ENCODE data around the gene TNFSF12. TPM values are rescaled to one million over a fixed set of nuclear protein-coding genes. Genes with fewer than 3 reads are reported as not detected.

The TNFSF12 gene, protein sequence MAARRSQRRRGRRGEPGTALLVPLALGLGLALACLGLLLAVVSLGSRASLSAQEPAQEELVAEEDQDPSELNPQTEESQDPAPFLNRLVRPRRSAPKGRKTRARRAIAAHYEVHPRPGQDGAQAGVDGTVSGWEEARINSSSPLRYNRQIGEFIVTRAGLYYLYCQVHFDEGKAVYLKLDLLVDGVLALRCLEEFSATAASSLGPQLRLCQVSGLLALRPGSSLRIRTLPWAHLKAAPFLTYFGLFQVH
- total RNA-seq, result 4.2 and 15.5 TPM in 2 replicates

DNA sequence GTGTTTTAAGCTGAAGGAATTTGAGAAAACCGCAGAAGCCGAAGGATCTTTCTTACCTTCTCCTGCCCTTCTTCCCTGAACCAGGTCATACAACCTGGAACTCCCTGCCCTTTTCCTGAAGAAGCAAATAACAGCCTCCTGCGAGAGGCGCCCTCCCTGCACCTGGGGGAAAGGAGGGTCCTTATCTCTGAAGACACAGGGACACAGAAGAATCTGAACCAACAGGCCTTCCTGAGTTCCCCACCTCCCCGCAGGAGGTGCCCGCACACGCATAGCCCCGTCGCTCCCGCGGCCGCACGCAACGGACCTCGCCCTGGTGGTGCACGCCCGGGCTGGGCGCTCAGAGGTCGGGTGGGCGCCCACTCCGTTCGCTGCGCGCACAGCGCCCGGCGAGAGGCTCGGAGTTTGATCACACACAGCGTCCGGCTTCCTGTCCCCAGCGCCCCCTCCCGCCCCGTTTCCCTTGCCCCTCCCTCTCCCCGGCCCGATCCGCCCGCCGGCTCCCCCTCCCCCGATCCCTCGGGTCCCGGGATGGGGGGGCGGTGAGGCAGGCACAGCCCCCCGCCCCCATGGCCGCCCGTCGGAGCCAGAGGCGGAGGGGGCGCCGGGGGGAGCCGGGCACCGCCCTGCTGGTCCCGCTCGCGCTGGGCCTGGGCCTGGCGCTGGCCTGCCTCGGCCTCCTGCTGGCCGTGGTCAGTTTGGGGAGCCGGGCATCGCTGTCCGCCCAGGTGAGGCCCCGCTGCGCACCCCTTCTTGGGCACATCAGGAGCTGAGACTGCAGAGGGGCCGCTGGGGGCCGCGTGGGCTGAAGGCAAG is at the start of gene TNFSF12:
TSS of gene TNFSF12 (plus strand) at position 474 of the 816 bp plus-strand sequence. CDS start at position 570, 96 bp downstream.
- DNase-seq (ENCODE audit: low read depth), result no peak

DNA sequence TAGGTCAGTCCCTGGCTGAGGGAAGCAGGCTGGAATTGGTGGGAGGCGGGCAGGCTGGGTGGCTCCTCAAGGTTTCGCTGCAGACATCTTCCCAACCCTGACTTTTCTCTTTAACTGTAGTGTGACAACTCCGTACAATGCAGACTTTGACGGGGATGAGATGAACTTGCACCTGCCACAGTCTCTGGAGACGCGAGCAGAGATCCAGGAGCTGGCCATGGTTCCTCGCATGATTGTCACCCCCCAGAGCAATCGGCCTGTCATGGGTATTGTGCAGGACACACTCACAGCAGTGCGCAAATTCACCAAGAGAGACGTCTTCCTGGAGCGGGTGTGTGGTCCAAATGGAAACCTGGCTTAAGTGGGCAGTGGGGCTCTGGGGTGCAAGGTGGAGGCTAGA is 49.7 kb upstream of the TNFSF12 start:
- no peak for DNase-seq (ENCODE audit: low read depth)

DNA sequence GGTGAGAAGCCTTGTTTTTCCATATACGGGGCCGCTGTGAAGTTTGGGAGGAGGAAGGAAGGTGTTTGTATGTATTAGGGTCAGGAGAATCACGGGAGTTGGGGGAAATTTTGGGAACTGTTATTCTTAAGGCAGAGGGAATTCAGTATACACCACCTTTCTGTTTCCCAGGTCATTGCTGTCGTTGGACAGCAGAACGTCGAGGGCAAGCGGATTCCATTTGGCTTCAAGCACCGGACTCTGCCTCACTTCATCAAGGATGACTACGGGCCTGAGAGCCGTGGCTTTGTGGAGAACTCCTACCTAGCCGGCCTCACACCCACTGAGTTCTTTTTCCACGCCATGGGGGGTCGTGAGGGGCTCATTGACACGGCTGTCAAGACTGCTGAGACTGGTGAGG is 47.1 kb upstream of the TNFSF12 start:
- DNase-seq (ENCODE audit: low read depth), result no peak

DNA sequence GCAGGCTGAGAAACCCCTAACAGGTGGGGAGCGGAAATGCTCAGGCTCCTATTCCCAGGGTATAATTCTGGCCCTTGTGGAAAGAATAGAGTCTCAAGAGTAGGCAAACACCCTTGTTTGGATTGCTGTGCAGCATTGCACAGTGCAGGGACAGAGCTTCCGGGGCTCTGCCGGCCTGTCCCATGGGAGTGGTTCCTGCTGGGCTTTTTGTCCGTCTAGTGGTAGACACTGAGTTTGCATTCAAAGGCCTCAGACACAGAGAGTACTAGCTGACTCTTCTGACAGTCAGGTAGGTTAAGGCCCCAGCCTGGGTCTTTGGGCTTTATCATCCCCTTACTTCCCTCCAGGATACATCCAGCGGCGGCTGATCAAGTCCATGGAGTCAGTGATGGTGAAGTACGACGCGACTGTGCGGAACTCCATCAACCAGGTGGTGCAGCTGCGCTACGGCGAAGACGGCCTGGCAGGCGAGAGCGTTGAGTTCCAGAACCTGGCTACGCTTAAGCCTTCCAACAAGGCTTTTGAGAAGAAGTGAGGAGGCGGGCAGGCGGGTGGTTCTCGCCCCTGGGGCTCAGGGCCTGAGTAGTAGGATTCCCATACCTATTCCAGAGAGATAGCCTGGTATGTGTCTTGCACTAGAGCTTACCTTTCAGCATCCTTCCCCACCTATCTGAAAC is 46.5 kb upstream of the TNFSF12 start:
- no peak for DNase-seq (ENCODE audit: low read depth)

DNA sequence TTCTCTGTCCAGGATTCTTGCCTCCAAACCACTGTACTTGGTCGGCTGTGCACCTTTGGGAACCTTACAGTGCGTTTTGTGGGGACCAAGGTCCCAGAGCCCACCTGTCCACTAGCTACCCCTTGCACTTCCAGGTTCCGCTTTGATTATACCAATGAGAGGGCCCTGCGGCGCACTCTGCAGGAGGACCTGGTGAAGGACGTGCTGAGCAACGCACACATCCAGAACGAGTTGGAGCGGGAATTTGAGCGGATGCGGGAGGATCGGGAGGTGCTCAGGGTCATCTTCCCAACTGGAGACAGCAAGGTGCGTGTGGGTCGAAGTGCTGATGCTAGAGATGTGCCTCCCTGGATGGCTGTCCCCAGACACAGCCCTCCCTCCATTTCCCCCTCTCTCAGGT is 45.9 kb upstream of the TNFSF12 start:
- DNase-seq (ENCODE audit: low read depth), result no peak

DNA sequence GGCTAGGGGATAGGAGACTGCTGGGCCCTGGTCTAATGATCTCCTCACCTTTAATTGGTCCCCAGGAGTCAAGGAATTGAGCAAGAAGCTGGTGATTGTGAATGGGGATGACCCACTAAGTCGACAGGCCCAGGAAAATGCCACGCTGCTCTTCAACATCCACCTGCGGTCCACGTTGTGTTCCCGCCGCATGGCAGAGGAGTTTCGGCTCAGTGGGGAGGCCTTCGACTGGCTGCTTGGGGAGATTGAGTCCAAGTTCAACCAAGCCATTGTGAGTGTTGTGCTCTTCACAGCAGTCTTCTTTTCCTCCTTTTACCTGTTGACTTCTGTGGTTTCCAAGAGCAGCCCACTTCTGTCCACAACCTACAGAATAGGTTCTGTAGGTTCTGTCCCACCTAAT is 45.3 kb upstream of the TNFSF12 start:
- no peak for DNase-seq (ENCODE audit: low read depth)

DNA sequence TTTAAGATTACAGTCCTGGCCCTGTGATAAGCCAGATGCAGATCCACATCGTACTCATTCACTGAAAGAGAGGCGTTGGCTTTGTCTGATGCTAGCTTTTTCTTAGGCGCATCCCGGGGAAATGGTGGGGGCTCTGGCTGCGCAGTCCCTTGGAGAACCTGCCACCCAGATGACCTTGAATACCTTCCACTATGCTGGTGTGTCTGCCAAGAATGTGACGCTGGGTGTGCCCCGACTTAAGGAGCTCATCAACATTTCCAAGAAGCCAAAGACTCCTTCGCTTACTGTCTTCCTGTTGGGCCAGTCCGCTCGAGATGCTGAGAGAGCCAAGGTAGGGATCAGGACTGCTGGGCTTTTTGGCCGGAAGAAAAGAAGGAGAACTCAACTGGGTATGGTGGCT is 40.7 kb upstream of the TNFSF12 start:
- DNase-seq (ENCODE audit: low read depth), result no peak

DNA sequence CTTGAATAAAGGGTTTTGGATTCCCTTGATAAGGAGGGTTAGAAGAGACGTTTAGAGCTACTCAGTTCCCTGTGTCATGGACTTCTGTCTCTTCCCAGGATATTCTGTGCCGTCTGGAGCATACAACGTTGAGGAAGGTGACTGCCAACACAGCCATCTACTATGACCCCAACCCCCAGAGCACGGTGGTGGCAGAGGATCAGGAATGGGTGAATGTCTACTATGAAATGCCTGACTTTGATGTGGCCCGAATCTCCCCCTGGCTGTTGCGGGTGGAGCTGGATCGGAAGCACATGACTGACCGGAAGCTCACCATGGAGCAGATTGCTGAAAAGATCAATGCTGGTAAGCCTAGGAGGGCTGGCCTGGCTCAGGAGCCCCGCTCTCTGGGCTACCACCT is 40.0 kb upstream of the TNFSF12 start:
- no peak for DNase-seq (ENCODE audit: low read depth)

DNA sequence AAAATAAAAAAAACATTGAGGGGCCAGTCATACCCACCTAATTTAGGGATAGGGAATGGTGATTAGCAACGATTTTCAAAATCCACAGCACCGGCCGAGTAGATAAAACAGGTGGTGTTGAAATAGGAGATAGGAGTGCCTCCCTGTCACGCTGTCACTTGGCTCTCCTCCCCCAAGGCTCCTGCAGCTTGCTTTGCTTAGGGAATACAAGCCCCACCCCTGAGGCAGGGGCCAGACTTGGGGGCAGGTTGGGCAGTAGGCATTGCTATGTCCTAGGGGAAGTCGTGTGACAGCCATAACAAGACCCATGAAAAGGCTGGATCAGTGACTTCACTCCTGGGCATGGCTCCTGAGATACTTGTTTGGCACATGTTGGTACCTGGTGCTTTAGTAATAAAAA is 38.9 kb upstream of the TNFSF12 start:
- no peak for DNase-seq (ENCODE audit: low read depth)

DNA sequence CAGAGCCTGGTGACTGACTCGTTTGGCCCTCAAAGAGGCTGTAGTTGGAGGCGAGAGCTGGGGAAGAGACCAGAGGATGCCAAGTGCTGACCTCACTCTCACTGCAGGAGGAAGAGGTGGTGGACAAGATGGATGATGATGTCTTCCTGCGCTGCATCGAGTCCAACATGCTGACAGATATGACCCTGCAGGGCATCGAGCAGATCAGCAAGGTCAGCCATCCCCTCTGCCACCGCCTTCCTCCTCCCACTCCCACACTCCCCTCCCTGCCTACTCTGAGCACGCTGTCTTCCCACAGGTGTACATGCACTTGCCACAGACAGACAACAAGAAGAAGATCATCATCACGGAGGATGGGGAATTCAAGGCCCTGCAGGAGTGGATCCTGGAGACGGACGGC is 37.8 kb upstream of the TNFSF12 start:
- DNase-seq (ENCODE audit: low read depth), result no peak

DNA sequence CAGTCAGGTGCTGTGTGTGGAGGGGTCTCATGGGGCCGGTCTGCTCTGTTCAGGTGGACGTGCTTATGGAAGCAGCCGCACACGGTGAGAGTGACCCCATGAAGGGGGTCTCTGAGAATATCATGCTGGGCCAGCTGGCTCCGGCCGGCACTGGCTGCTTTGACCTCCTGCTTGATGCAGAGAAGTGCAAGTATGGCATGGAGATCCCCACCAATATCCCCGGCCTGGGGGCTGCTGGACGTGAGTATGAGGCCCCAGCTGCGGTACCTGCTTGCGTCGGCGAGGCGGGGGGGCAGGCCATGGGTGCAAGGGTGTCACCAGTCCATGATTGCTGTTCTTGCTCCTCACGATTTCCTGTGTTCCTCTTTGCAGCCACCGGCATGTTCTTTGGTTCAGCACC is 36.8 kb upstream of the TNFSF12 start:
- DNase-seq (ENCODE audit: low read depth), result no peak

DNA sequence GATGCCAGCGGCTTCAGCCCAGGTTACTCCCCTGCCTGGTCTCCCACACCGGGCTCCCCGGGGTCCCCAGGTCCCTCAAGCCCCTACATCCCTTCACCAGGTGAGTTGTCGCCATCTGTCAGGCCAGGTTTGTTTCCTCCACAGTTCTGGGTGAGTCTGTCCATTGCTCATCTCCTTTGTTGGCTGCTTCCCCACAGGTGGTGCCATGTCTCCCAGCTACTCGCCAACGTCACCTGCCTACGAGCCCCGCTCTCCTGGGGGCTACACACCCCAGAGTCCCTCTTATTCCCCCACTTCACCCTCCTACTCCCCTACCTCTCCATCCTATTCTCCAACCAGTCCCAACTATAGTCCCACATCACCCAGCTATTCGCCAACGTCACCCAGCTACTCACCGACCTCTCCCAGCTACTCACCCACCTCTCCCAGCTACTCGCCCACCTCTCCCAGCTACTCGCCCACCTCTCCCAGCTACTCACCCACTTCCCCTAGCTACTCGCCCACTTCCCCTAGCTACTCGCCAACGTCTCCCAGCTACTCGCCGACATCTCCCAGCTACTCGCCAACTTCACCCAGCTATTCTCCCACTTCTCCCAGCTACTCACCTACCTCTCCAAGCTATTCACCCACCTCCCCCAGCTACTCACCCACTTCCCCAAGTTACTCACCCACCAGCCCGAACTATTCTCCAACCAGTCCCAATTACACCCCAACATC is 35.9 kb upstream of the TNFSF12 start:
- DNase-seq (ENCODE audit: low read depth), result no peak

DNA sequence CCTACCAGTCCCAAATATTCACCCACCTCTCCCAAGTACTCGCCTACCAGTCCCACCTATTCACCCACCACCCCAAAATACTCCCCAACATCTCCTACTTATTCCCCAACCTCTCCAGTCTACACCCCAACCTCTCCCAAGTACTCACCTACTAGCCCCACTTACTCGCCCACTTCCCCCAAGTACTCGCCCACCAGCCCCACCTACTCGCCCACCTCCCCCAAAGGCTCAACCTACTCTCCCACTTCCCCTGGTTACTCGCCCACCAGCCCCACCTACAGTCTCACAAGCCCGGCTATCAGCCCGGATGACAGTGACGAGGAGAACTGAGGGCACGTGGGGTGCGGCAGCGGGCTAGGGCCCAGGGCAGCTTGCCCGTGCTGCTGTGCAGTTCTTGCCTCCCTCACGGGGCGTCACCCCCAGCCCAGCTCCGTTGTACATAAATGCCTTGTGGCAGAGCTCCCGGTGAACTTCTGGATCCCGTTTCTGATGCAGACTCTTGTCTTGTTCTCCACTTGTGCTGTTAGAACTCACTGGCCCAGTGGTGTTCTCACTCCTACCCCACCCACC is 34.9 kb upstream of the TNFSF12 start:
- DNase-seq (ENCODE audit: low read depth), result no peak

DNA sequence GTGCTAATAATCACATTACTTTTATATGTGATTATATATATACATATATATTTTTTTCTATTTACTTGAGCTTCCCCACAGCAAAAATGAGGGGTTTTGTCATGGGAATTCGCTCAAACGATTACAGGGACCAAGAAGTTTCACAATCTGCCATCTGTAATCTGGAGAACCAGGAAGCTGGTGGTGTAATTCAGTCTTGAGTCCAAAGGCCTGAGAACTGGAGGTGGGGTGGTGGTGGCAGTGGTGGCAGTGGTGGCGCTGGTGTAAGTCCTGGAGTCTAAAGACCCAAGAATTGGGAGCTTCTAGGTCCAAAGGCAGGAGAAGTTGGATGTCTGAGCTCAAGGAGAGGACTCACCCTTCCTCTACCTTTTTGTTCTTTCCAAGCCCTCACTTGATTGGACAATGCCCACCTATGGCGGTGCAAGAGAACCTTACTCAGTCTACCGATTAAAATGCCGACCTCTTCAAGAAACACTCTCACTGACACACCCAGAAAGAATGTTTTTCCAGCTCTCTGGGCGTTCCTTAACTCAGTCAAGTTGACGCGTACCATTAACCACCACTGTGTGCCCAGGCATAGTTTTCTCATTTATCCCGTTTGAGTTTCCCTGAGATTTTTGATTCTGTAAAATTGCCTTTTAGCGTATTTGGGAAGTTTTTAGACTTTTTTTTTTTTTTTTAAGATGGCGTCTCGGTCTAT is 32.8 kb upstream of the TNFSF12 start:
- peak; percentile 64 for DNase-seq (ENCODE audit: low read depth)

DNA sequence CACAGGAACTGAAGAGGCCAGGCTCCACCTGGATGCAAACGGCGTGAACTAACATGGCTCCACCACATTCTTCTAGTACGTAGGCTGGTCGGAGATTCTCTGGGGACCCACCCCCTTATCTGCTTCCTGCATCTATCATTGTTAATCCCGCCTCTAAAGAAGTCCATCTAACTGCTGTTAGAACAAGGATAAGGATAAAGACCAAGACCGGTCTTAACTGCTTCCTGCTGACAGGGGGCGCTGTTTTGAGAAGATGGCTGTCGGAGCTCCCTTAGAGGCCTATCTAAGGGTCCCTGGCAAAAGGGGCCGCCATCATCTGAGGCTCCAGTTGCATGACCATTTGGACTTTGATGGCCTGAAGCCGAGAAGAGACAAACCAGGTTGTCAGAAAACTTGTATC is 25.8 kb upstream of the TNFSF12 start:
- no peak for DNase-seq (ENCODE audit: low read depth)

DNA sequence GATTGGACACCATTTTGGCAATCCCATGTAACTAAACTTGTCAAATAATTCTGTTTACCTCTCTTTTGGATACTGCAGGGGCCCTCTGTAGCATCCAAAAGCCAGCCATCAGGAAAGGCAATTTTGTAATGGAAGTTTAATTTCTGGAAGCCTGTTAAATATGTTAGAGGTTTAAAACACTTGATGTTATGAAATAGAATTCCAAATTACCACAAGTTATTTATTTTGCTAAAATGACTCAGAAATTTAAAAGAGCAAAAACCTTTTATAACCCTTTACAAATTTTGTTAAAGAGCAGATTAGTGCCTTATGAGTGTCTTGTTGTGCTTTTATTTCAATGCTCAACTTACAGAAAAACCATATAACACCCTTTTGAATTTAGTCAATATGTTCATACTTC is 20.0 kb upstream of the TNFSF12 start:
- no peak for DNase-seq (ENCODE audit: low read depth)

DNA sequence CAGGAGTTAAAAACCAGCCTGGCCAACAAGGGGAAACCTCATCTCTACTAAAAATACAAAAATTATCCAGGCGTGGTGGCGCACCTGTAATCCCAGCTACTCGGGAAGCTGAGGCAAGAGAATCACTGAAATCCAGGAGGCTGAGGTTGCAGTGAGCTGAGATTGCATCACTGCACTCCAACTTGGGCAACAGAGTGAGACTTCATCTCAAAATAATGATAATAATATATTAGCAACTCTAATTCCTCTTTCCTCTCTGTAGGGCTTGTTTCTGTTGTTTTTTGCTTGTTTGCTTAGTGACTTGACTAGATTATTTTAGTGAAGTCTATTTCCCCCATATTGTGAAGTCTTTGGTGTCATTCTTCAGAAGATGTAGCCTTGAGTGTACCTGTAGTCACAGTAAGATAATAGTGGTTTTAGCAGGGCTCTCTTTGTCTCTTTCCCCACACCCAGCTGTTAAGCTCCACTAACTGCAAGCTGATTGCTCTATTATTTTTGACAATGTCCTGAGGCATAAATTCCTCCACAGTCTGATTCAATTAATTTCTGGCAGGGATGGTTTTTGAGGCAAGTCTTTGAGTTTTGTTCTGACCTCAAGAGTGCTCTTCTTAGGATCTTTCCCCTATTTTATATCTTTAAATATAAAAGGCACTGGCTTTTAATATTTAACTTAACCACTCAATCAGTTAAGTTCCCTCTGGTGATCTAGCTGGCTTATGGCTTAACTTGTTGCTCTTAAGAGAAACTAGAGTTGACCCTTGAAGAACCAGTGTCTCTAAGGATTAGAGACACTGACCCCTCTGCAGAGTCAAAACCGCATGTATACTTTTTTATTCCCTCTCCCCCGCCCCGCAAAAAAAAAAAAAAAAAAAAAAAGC is 18.6 kb upstream of the TNFSF12 start:
- DNase-seq (ENCODE audit: low read depth), result peak; percentile 60

DNA sequence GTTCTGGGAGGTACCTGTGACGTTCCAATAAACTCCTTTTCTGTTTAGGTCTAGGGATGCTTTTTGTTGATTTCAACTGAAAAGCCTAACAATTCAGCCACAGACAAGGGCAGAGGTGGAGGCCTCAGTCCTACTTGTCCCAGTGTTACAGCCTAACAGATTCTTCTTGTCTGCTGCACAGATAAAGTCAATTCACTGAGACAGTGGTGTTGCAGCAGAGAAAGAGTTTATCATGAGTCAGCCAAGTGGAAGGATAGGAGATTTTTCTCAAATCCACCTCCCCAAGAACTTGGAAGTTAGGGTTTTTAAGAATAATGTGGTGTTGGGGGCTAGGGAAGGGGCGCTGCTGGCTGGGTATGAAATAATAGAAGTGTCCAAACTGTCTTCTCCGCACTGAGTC is 10.8 kb upstream of the TNFSF12 start:
- no peak for DNase-seq (ENCODE audit: low read depth)

DNA sequence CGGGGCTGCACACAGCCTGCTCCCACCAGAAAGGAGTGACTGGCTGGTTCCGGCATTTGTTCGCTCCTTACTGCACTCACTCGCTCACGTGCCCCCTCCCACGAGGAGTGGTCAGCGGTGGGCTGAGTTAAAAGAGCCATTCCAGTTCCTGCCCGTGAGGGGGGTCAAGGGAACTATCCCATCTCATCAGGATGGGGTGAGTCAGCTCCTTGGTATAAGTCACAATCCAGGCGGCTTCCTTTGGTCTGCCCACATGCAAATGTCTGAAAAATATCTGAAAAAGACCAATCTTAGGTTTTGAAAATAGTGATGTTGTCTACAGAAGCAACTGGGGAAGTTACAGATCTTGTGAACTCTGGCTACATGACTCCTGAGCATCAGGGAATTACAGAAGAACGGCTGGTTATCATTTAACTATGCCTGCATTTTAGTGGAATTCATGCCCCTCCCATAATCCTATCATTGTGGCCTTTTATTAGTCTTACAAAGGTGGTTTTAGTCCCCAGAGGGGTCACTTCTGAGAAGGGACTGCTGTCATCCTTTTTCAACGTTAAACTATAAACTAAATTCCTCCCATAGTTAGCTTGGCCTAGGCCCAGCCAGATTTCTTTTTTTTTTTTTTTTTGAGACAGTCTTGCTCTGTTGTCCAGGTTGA is 9.8 kb upstream of the TNFSF12 start:
- peak; percentile 78 for DNase-seq (ENCODE audit: low read depth)

All from renal cortical epithelial cell (primary cell).